H1 (cell line): ENCODE measurements around the gene ATAD5. TPM values are rescaled to one million over a fixed set of nuclear protein-coding genes. Genes with fewer than 3 reads are reported as not detected.
"Not testable (repeated sequence)": the region's sequence is repeated elsewhere in the genome, so short reads cannot be mapped to it uniquely, and the experiment has no call there.

ENCODE experiments used
- CTCF ChIA-PET: fragments of 300-600 bp; sonication (Branson Sonifier 250); formaldehyde crosslinking; loops from one replicate; lab custom pipeline; 2021; ENCODE audit not compliant: partially characterized antibody; lab: Charles Lee
- POLR2A ChIA-PET: fragments of 300-600 bp; sonication (Branson Sonifier 250); formaldehyde crosslinking; loops from one replicate; lab custom pipeline; 2021; ENCODE audit warnings: inconsistent platforms; ENCODE audit not compliant: partially characterized antibody; lab: Charles Lee
- DNase-seq, 2 experiments: peaks; one replicate each; pipeline versions ENCODE4 v3.0.0 to v3.0.0-alpha.2; 2010 to 2022; ENCODE audit warnings: low spot score in 2 of 2, low read depth in 1 of 2, mixed read lengths in 1 of 2
- FAIRE-seq: peaks from 2 replicates; lab custom pipeline; 2011; peaks lifted over from hg19 to GRCh38; lab: Jason Lieb, UNC
- H2AFZ ChIP-seq: 2 replicates; pipeline ENCODE4 v1.8.1; 2012; ENCODE audit warnings: low read length, inconsistent platforms
- H2AK5ac ChIP-seq: 2 replicates; pipeline ENCODE4 v1.6.1; 2013; ENCODE audit warnings: low read depth, low read length
- H2BK120ac ChIP-seq: replicated peaks from 2 replicates; pipeline ENCODE3; 2013; ENCODE audit warnings: low read depth, low read length, inconsistent platforms
- H2BK12ac ChIP-seq: 2 replicates; pipeline ENCODE4 v1.6.1; 2013; ENCODE audit warnings: low read depth, low read length
- H2BK15ac ChIP-seq: 2 replicates; pipeline ENCODE4 v1.6.1; 2013; ENCODE audit warnings: low read length
- H2BK20ac ChIP-seq: 2 replicates; pipeline ENCODE4 v1.6.1; 2013; ENCODE audit warnings: low read length
- H2BK5ac ChIP-seq: 2 replicates; pipeline ENCODE4 v1.6.1; 2013; ENCODE audit warnings: low read depth, low read length
- H3K14ac ChIP-seq: 2 replicates; pipeline ENCODE4 v1.6.1; 2013; ENCODE audit warnings: inconsistent platforms; ENCODE audit not compliant: insufficient read length
- H3K18ac ChIP-seq: 2 replicates; pipeline ENCODE4 v1.6.1; 2013; ENCODE audit warnings: low read length; ENCODE audit errors: extremely low read depth
- H3K23ac ChIP-seq: 2 replicates; pipeline ENCODE4 v1.6.1; 2013; ENCODE audit warnings: inconsistent platforms; ENCODE audit not compliant: insufficient read length
- H3K23me2 ChIP-seq: 2 replicates; pipeline ENCODE4 v1.6.1; 2013; ENCODE audit warnings: low read depth, low read length
- H3K27ac ChIP-seq: 2 replicates; pipeline ENCODE4 v1.6.1; 2011; ENCODE audit warnings: low read depth, low read length, inconsistent platforms
- H3K27me3 ChIP-seq, 4 experiments: replicated peaks in 1 of 4; 1 replicate in 1 of 4; 2 replicates in 3 of 4; pipeline versions ENCODE4 v1.6.1 to v1.8.1; 2011 to 2013; ENCODE audit warnings: low read length in 3 of 4, mild to moderate bottlenecking in 3 of 4, inconsistent platforms in 2 of 4, mixed read lengths in 2 of 4, moderate library complexity in 1 of 4; ENCODE audit not compliant: control insufficient read depth in 3 of 4, insufficient read depth in 3 of 4; ENCODE audit errors: extremely low read depth in 1 of 4
- H3K36me3 ChIP-seq, 4 experiments: 2 replicates each; pipeline versions ENCODE4 v1.6.1 to v1.8.1; 2011 to 2013; ENCODE audit warnings: mild to moderate bottlenecking in 4 of 4, low read length in 3 of 4, moderate library complexity in 2 of 4, control low read depth in 1 of 4, inconsistent platforms in 1 of 4; ENCODE audit not compliant: insufficient read depth in 4 of 4, control insufficient read depth in 2 of 4
- H3K4ac ChIP-seq: replicated peaks from 2 replicates; pipeline ENCODE3; 2013; ENCODE audit warnings: low read length, low read depth, mixed read lengths, inconsistent platforms; ENCODE audit not compliant: insufficient read length
- H3K4me1 ChIP-seq, 4 experiments: replicated peaks in 1 of 4; 1 replicate in 1 of 4; 2 replicates in 3 of 4; pipeline versions ENCODE4 v1.6.1 to v1.8.1; 2011 to 2013; ENCODE audit warnings: low read length in 3 of 4, inconsistent platforms in 2 of 4, mixed read lengths in 1 of 4; ENCODE audit not compliant: insufficient read depth in 4 of 4, control insufficient read depth in 3 of 4
- H3K4me2 ChIP-seq, 2 experiments: 2 replicates each; pipeline versions ENCODE4 v1.6.1 to v1.8.1; 2011 to 2013; ENCODE audit warnings: low read depth in 2 of 2, low read length in 2 of 2, control low read depth in 1 of 2, inconsistent platforms in 1 of 2, mild to moderate bottlenecking in 1 of 2; ENCODE audit not compliant: insufficient read depth in 1 of 2
- H3K4me3 ChIP-seq, 4 experiments: fragments of 200-600, 300-600 bp in 1 of 4; sonication (generic), shearing (Covaris generic), sonication (Bioruptor Twin) in 1 of 4; 2 replicates each; pipeline versions ENCODE4 v1.5.1 to v1.8.1; 2011 to 2016; ENCODE audit warnings: low read length in 4 of 4, low read depth in 3 of 4, control low read depth in 2 of 4, inconsistent platforms in 2 of 4, mild to moderate bottlenecking in 2 of 4, mixed read lengths in 1 of 4, moderate library complexity in 1 of 4; ENCODE audit not compliant: insufficient read depth in 2 of 4; ENCODE audit errors: extremely low read depth in 1 of 4
- H3K56ac ChIP-seq: replicated peaks from 2 replicates; pipeline ENCODE3; 2013; ENCODE audit warnings: low read depth, mild to moderate bottlenecking, mixed read lengths, low read length, inconsistent platforms; ENCODE audit not compliant: insufficient read length
- H3K79me1 ChIP-seq: 2 replicates; pipeline ENCODE4 v1.6.1; 2013; ENCODE audit warnings: low read depth, low read length, control low read depth
- H3K79me2 ChIP-seq, 2 experiments: 2 replicates each; pipeline versions ENCODE4 v1.6.1 to v1.8.1; 2012 to 2013; ENCODE audit warnings: low read length in 2 of 2, mild to moderate bottlenecking in 2 of 2, inconsistent platforms in 1 of 2; ENCODE audit not compliant: insufficient read depth in 2 of 2, control insufficient read depth in 1 of 2
- H3K9ac ChIP-seq, 4 experiments: replicated peaks in 1 of 4; 1 replicate in 1 of 4; 2 replicates in 3 of 4; pipeline versions ENCODE4 v1.6.1 to v1.8.1; 2011 to 2013; ENCODE audit warnings: low read depth in 3 of 4, low read length in 3 of 4, control low read depth in 2 of 4, mild to moderate bottlenecking in 2 of 4, moderate library complexity in 2 of 4, inconsistent platforms in 1 of 4; ENCODE audit errors: extremely low read depth in 1 of 4
- H3K9me3 ChIP-seq, 2 experiments: 2 replicates each; pipeline versions ENCODE4 v1.6.1 to v1.8.1; 2012 to 2013; ENCODE audit warnings: mild to moderate bottlenecking in 2 of 2, moderate library complexity in 2 of 2, control low read depth in 1 of 2, inconsistent platforms in 1 of 2, low read depth in 1 of 2, low read length in 1 of 2, mixed read lengths in 1 of 2; ENCODE audit not compliant: insufficient read depth in 2 of 2
- H4K20me1 ChIP-seq, 2 experiments: replicated peaks in 1 of 2; 2 replicates each; pipeline versions ENCODE3 to v1.8.1; 2011 to 2013; ENCODE audit warnings: inconsistent platforms in 2 of 2, low read length in 2 of 2, mild to moderate bottlenecking in 1 of 2; ENCODE audit not compliant: insufficient read depth in 2 of 2, control insufficient read depth in 1 of 2
- H4K5ac ChIP-seq: 2 replicates; pipeline ENCODE4 v1.6.1; 2013; ENCODE audit warnings: low read length, low read depth, mixed read lengths, inconsistent platforms; ENCODE audit not compliant: insufficient read length
- H4K8ac ChIP-seq: 2 replicates; pipeline ENCODE4 v1.8.0; 2013; ENCODE audit warnings: mild to moderate bottlenecking, moderate library complexity, low read length, inconsistent platforms; ENCODE audit not compliant: insufficient read depth; ENCODE audit errors: extremely low read depth
- H4K91ac ChIP-seq: replicated peaks from 2 replicates; pipeline ENCODE3; 2013; ENCODE audit warnings: low read length, mixed read lengths, inconsistent platforms; ENCODE audit not compliant: insufficient read length
- RXRA ChIP-seq: IDR thresholded peaks from 2 replicates; pipeline ENCODE4 v1.6.1; 2011; ENCODE audit warnings: low read depth, mild to moderate bottlenecking, low read length, moderate library complexity; ENCODE audit not compliant: insufficient read depth
- WGBS, 2 experiments: shearing (Covaris generic) in 1 of 2; methylation state at CpG; one replicate each; pipeline versions ENCODE4 v1.1.6 to v1.1.7; 2013 to 2015; ENCODE audit warnings: low lambda C conversion rate in 2 of 2, mixed read lengths in 2 of 2, inconsistent platforms in 1 of 2, low coverage in 1 of 2, missing lambda C conversion rate in 1 of 2; ENCODE audit not compliant: insufficient replicate concordance in 2 of 2, insufficient coverage in 1 of 2, insufficient read length in 1 of 2; ENCODE audit errors: extremely low coverage in 1 of 2, missing lambda C conversion rate in 1 of 2; 5-methylcytosine and 5-hydroxymethylcytosine counted together
- polyA plus RNA-seq, 7 experiments: library from polyadenylated mRNA; depleted of rRNA in 3 of 7; stranded (reverse) in 5 of 7; unstranded in 2 of 7; fragments of >200 nt in 5 of 7; fragments of 200-250 nt in 2 of 7; gene quantifications; 1 replicate in 5 of 7; 2 replicates in 1 of 7; 4 replicates in 1 of 7; pipeline versions ENCODE4 v1.2.1 to v1.2.3, GENCODE V29; 2011 to 2013; ENCODE audit warnings: missing spikeins in 2 of 7, mixed read lengths in 2 of 7
- total RNA-seq: library from RNA; stranded (reverse); fragmentation: NEBNext Ultra II Directional; extraction: Animal tissue kit (Norgen Biotek cat#: 25700); gene quantifications from 2 replicates; pipeline ENCODE4 v1.2.1, GENCODE V29; 2021

The ATAD5 gene
- total and polyA plus RNA-seq, 2 of the 8 experiments (the other 6 are each of a cell fraction or from before 2014, with no cell fraction given): 3.5 to 30.0 TPM

DNA sequence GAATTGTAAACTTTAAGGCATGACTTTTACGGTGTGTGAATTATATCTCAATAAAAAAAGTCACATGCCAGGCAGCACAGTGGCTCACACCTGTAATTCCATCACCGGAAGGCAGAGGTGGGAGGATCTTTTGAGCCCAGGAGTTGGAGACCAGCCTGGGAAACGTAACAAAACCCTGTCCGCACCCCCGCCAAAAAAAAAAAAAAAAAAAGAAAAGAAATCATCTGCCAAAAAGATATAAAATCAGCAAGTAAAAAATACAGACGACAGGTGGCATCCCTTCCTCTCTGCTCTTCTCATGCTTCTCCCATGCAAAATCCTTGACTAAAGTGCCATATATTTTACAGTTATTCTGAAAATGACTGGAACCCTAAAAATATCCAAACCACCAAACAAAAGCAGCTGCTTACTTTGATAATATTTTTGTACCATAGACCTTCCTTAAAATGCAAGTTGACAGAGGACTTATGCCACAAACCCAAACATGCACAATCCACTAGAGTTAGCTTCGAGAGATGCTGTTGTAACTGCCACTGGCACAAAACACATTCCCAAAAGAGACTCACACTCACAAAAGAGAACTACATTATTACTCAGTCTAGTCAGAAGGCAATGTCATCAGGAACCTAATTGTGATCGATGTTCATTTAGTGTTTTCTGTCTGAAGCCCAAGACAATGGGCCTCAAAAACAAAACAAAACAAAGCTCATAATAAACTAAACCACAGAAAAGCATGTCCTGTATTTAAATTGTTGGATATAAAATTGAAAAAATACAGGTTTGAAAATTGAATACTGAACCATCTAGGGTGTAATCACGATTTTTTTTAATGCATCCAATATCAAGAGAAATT, 9.7 kb upstream of the ATAD5 start (continued):
- TF ChIP-seq RXRA: no peak

- H3K27ac ChIP-seq: not testable (repeated sequence)
- WGBS, 2 experiments: 97% methylated on average over 14 of the region's 14 CpGs; no CpG with 5 or more reads in 1 of the 2 experiments
These were observed 8.8 kb upstream of the ATAD5 start for GRCh38 chr17:30822919-30823318.

More at GRCh38 chr17:30822919-30823318, 8.8 kb upstream of the ATAD5 start:
- H4K91ac ChIP-seq, H2BK120ac ChIP-seq, H3K9ac ChIP-seq, CTCF ChIA-PET, H2BK20ac ChIP-seq, H3K27me3 ChIP-seq, H3K14ac ChIP-seq, H3K9me3 ChIP-seq, H3K79me1 ChIP-seq, H3K4me1 ChIP-seq, H3K36me3 ChIP-seq, H3K56ac ChIP-seq, DNase-seq, H4K8ac ChIP-seq, H2BK12ac ChIP-seq, H3K18ac ChIP-seq, FAIRE-seq, H4K5ac ChIP-seq, H3K23ac ChIP-seq, H4K20me1 ChIP-seq, H2AK5ac ChIP-seq, H3K4ac ChIP-seq, H3K23me2 ChIP-seq, H2AFZ ChIP-seq, H2BK15ac ChIP-seq, H2BK5ac ChIP-seq: not testable (repeated sequence)
- POLR2A ChIA-PET: interaction anchor here (2.0 kb wide), 1 partner anchor 33 kb away, joined by 4 read pairs; no protein-coding TSS in a partner anchor
- Histone ChIP-seq H3K4me3 (peak overlapping the region in 1 of 4 experiments; percentile 11; a peak in 1 of 8 replicates), H3K79me2 (peaks cover 0 to 54% of the 10 kb centered on the region in 2 experiments; a peak in 2 of 4 replicates), H3K4me2 (peak overlapping the region in 1 of 2 experiments; percentile 79; a peak in 1 of 4 replicates)
